ENCODE results near the gene GARIN5A.

The GARIN5A gene

GRCh38 chr19:50512112-50512998 lies 35.7 kb upstream of the GARIN5A start:
- H3K9me3 Mint-ChIP-seq (ENCODE audit: low read depth), result no peaks in the 10 kb centered on the region
- H3K27ac Mint-ChIP-seq, result no peak overlapping the region
- H3K27me3 Mint-ChIP-seq, result peaks cover 3% of the 10 kb centered on the region
- no peaks in the 10 kb centered on the region for H3K36me3 Mint-ChIP-seq
- peaks cover 13% of the 10 kb centered on the region for H3K4me1 Mint-ChIP-seq (ENCODE audit: low read depth)
- no peak overlapping the region for H3K4me3 Mint-ChIP-seq

- Mint-ChIP-seq H3K9me3 (ENCODE audit: low read depth) (no peaks in the 10 kb centered on the region), H3K27ac (peak within 1 kb of the TSS; percentile 97), H3K27me3 (peaks cover 3% of the 10 kb centered on the region), H3K4me3 (peak within 1 kb of the TSS; percentile 94), H3K36me3 (no peaks in the 10 kb centered on the region), H3K4me1 (ENCODE audit: low read depth) (peaks cover 13% of the 10 kb centered on the region)
Observed at GRCh38 chr19:50511069-50511822, 34.6 kb upstream of the GARIN5A start, which contains the start of gene JOSD2. Gene JOSD2 (minus strand): TSS chr19:50511191. CDS start chr19:50510431, 760 bp downstream.

GRCh38 chr19:50510700-50511068 lies 34.0 kb upstream of the GARIN5A start:
- Mint-ChIP-seq H3K27me3 (peaks cover 3% of the 10 kb centered on the region), H3K36me3 (no peaks in the 10 kb centered on the region), H3K4me1 (ENCODE audit: low read depth) (peaks cover 13% of the 10 kb centered on the region), H3K9me3 (ENCODE audit: low read depth) (no peaks in the 10 kb centered on the region), H3K4me3 (peak overlapping the region; percentile 94), H3K27ac (peak overlapping the region; percentile 97)

- Mint-ChIP-seq H3K4me3 (peak overlapping the region; percentile 94), H3K9me3 (ENCODE audit: low read depth) (no peaks in the 10 kb centered on the region), H3K36me3 (no peaks in the 10 kb centered on the region), H3K27me3 (peaks cover 3% of the 10 kb centered on the region), H3K27ac (peak overlapping the region; percentile 97), H3K4me1 (ENCODE audit: low read depth) (peaks cover 13% of the 10 kb centered on the region)
Observed at GRCh38 chr19:50510121-50510670, 33.5 kb upstream of the GARIN5A start.

GRCh38 chr19:50509366-50509765 lies 32.7 kb upstream of the GARIN5A start:
- H3K4me1 Mint-ChIP-seq (ENCODE audit: low read depth), result peaks cover 13% of the 10 kb centered on the region
- H3K4me3 Mint-ChIP-seq, result peak overlapping the region; percentile 60
- peak overlapping the region; percentile 54 for H3K27ac Mint-ChIP-seq
- no peaks in the 10 kb centered on the region for H3K36me3 Mint-ChIP-seq
- H3K27me3 Mint-ChIP-seq, result peaks cover 2% of the 10 kb centered on the region
- H3K9me3 Mint-ChIP-seq (ENCODE audit: low read depth), result no peaks in the 10 kb centered on the region

- no peaks in the 10 kb centered on the region for H3K36me3 Mint-ChIP-seq
- H3K27me3 Mint-ChIP-seq, result no peaks in the 10 kb centered on the region
- H3K4me3 Mint-ChIP-seq, result peak overlapping the region; percentile 53
- H3K4me1 Mint-ChIP-seq (ENCODE audit: low read depth), result peaks cover 13% of the 10 kb centered on the region
- peak overlapping the region; percentile 58 for H3K27ac Mint-ChIP-seq
- H3K9me3 Mint-ChIP-seq (ENCODE audit: low read depth), result no peaks in the 10 kb centered on the region
Observed at GRCh38 chr19:50508843-50509190, 32.2 kb upstream of the GARIN5A start.

- Mint-ChIP-seq H3K27ac (no peak overlapping the region), H3K4me3 (no peak overlapping the region), H3K27me3 (no peaks in the 10 kb centered on the region), H3K9me3 (ENCODE audit: low read depth) (no peaks in the 10 kb centered on the region), H3K4me1 (ENCODE audit: low read depth) (peaks cover 13% of the 10 kb centered on the region), H3K36me3 (no peaks in the 10 kb centered on the region)
Observed at GRCh38 chr19:50507376-50507775, 30.7 kb upstream of the GARIN5A start.

GRCh38 chr19:50506700-50507099 lies 30.1 kb upstream of the GARIN5A start:
- H3K36me3 Mint-ChIP-seq, result no peaks in the 10 kb centered on the region
- H3K27me3 Mint-ChIP-seq, result no peaks in the 10 kb centered on the region
- H3K4me3 Mint-ChIP-seq, result no peak overlapping the region
- no peaks in the 10 kb centered on the region for H3K9me3 Mint-ChIP-seq (ENCODE audit: low read depth)
- H3K27ac Mint-ChIP-seq, result no peak overlapping the region
- H3K4me1 Mint-ChIP-seq (ENCODE audit: low read depth), result peaks cover 11% of the 10 kb centered on the region

GRCh38 chr19:50505856-50506611 lies 29.4 kb upstream of the GARIN5A start:
- no peak overlapping the region for H3K4me3 Mint-ChIP-seq
- H3K4me1 Mint-ChIP-seq (ENCODE audit: low read depth), result peaks cover 8% of the 10 kb centered on the region
- H3K27ac Mint-ChIP-seq, result no peak overlapping the region
- H3K27me3 Mint-ChIP-seq, result no peaks in the 10 kb centered on the region
- no peaks in the 10 kb centered on the region for H3K9me3 Mint-ChIP-seq (ENCODE audit: low read depth)
- H3K36me3 Mint-ChIP-seq, result no peaks in the 10 kb centered on the region

- Mint-ChIP-seq H3K27me3 (no peaks in the 10 kb centered on the region), H3K9me3 (ENCODE audit: low read depth) (no peaks in the 10 kb centered on the region), H3K36me3 (no peaks in the 10 kb centered on the region), H3K4me3 (no peak overlapping the region), H3K4me1 (ENCODE audit: low read depth) (no peaks in the 10 kb centered on the region), H3K27ac (no peak overlapping the region)
Observed at GRCh38 chr19:50501568-50502475, 25.2 kb upstream of the GARIN5A start.

- Mint-ChIP-seq H3K27me3 (no peaks in the 10 kb centered on the region), H3K9me3 (ENCODE audit: low read depth) (no peaks in the 10 kb centered on the region), H3K27ac (no peak overlapping the region), H3K4me1 (ENCODE audit: low read depth) (no peaks in the 10 kb centered on the region), H3K4me3 (no peak overlapping the region), H3K36me3 (no peaks in the 10 kb centered on the region)
Observed at GRCh38 chr19:50501186-50501567, 24.5 kb upstream of the GARIN5A start.

GRCh38 chr19:50500753-50501151 lies 24.1 kb upstream of the GARIN5A start:
- H3K4me3 Mint-ChIP-seq, result no peak overlapping the region
- no peaks in the 10 kb centered on the region for H3K36me3 Mint-ChIP-seq
- H3K27ac Mint-ChIP-seq, result no peak overlapping the region
- no peaks in the 10 kb centered on the region for H3K4me1 Mint-ChIP-seq (ENCODE audit: low read depth)
- H3K27me3 Mint-ChIP-seq, result no peaks in the 10 kb centered on the region
- H3K9me3 Mint-ChIP-seq (ENCODE audit: low read depth), result no peaks in the 10 kb centered on the region

GRCh38 chr19:50500060-50500752 lies 23.6 kb upstream of the GARIN5A start:
- H3K4me3 Mint-ChIP-seq, result no peak overlapping the region
- H3K36me3 Mint-ChIP-seq, result no peaks in the 10 kb centered on the region

More at GRCh38 chr19:50500060-50500752, 23.6 kb upstream of the GARIN5A start:
- Mint-ChIP-seq H3K4me1 (ENCODE audit: low read depth) (no peaks in the 10 kb centered on the region), H3K27ac (no peak overlapping the region), H3K9me3 (ENCODE audit: low read depth) (no peaks in the 10 kb centered on the region), H3K27me3 (no peaks in the 10 kb centered on the region)

Data from activated naive CD8-positive, alpha-beta T cell (primary cell).